Tracheal epithelial cell (primary cell): Measurements from ENCODE around the gene LCN1. TPM values are rescaled to one million over a fixed set of nuclear protein-coding genes. Genes with fewer than 3 reads are reported as not detected.

Experiments
- total RNA-seq: library from RNA; depleted of rRNA; stranded (reverse); fragments of >200 nt; gene quantifications from 2 replicates; pipeline ENCODE4 v1.2.1, GENCODE V29; 2014

LCN1 gene
- not detected in 2 replicates for total RNA-seq

GRCh38 chr9:135520916-135521607 lies at the start of gene LCN1:
Gene LCN1, plus strand, starts transcription at chr9:135521440. Its CDS starts 58 bp downstream, at chr9:135521498.

GRCh38 chr9:135479469-135480052 lies 41.7 kb upstream of the LCN1 start, which contains the start of gene PPP1R26:
Gene PPP1R26, plus strand, starts transcription at chr9:135479782. Its CDS starts 4,729 bp downstream, at chr9:135484511.

GRCh38 chr9:135500525-135501260 lies 20.5 kb upstream of the LCN1 start, which contains the start of gene MRPS2:
Gene MRPS2, plus strand, starts transcription at chr9:135500682. Its CDS starts 29 bp downstream, at chr9:135500711.

GRCh38 chr9:135545646-135546176 lies 24.5 kb downstream of the LCN1 start, which contains the start of gene OBP2A:
Gene OBP2A, plus strand, starts transcription at chr9:135546126. Its CDS starts 55 bp downstream, at chr9:135546181.

GRCh38 chr9:135561391-135562234 lies 40.4 kb downstream of the LCN1 start, which contains the start of gene PAEP:
Gene PAEP, plus strand, starts transcription at chr9:135561756.

Other genes starting within 250 kb of the LCN1 start
- 25.1 and 27.7 TPM in 2 replicates for gene PPP1R26, start 41.7 kb upstream of the LCN1 start, total RNA-seq
- 17.4 and 20.5 TPM in 2 replicates for gene MRPS2, start 20.8 kb upstream of the LCN1 start, total RNA-seq
- gene OBP2A, start 24.7 kb downstream of the LCN1 start, total RNA-seq = not detected in 2 replicates
- not detected in 2 replicates for gene PAEP, start 40.3 kb downstream of the LCN1 start, total RNA-seq
- gene GLT6D1, start 118.1 kb downstream of the LCN1 start, total RNA-seq = not detected in 2 replicates
- not detected in 2 replicates for gene LCN9, start 141.9 kb downstream of the LCN1 start, total RNA-seq
- gene SOHLH1, start 178.0 kb downstream of the LCN1 start, total RNA-seq = not detected in 2 replicates
- gene KCNT1, start 180.7 kb downstream of the LCN1 start, total RNA-seq = not detected in 2 replicates